ENCODE data around the gene LMF2.
"Not testable (repeated sequence)": the region's sequence is repeated elsewhere in the genome, so short reads cannot be mapped to it uniquely, and the experiment has no call there.

LMF2 gene

GRCh38 chr22:50521710-50522109 is 14.2 kb upstream of the LMF2 start:
- no peak for TF ChIP-seq CTCF (IDR thresholded peaks at IDR 0.05; ENCODE audit: low read length, missing control alignments)
- H3K4me3 ChIP-seq (replicated peaks; ENCODE audit: low read depth, low read length), result no peak overlapping the region
- no peak for DNase-seq (ENCODE audit: low read depth)

DNA sequence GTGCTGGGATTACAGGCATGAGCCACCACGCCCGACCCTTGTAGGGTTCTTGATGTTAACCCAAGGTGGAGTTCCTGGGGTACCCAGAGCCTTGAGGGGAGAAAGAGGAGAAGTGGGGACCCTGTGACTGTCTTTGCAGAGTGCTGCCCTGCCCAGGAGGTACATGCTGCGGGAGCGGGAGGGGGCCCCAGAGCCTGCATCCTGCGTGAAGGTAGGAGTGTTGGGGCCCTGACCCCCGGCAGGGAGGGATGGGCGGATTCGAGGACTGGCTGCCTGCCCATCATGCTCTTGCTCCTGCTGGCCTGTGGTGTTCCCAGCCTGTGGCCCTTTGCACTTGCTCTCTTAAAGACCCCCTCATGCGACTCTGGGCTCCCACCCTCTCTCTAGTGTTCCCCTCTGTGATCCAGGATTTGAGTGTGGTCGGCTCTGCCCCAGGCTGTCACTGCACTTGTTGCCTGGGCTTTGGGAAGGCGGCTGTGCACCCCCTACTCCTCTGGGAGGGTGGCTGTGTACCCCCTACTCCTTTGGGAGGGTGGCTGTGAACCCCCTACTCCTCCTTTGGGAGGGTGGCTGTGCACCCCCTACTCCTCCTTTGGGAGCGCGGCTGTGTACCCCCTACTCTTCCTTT is 13.4 kb upstream of the LMF2 start:
- no peak for TF ChIP-seq CTCF (IDR thresholded peaks at IDR 0.05; ENCODE audit: low read length, missing control alignments)
- DNase-seq (ENCODE audit: low read depth), result no peak

DNA sequence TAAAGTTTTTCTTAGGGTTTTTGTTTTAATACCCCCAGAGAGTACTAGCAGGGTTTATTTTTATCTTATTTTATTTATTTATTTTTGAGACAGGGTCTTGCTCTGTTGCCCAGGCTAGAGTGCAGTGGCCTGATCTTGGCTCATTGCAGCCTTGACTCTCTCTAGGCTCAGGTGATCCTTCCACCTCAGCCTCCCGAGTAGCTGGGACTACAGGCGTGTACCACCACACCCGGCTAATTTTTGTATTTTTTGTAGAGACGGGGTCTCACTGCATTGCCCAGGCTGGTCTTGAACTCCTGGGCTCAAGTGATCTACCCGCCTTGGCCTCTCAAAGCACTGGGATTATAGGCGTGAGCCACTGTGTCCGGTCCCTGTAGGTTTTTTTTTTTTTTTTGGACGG is 12.7 kb upstream of the LMF2 start:
- not testable (repeated sequence) for DNase-seq (ENCODE audit: low read depth); H3K4me3 ChIP-seq (replicated peaks; ENCODE audit: low read depth, low read length)

More for the DNA sequence above, 13.4 kb upstream of the LMF2 start:
- no peak overlapping the region for H3K4me3 ChIP-seq (replicated peaks; ENCODE audit: low read depth, low read length)

- no peak for DNase-seq (ENCODE audit: low read depth)
- TF ChIP-seq CTCF (IDR thresholded peaks at IDR 0.05; ENCODE audit: low read length, missing control alignments), result no peak
- no peak overlapping the region for H3K4me3 ChIP-seq (replicated peaks; ENCODE audit: low read depth, low read length)
Observed at GRCh38 chr22:50519151-50519550, 11.6 kb upstream of the LMF2 start.

DNA sequence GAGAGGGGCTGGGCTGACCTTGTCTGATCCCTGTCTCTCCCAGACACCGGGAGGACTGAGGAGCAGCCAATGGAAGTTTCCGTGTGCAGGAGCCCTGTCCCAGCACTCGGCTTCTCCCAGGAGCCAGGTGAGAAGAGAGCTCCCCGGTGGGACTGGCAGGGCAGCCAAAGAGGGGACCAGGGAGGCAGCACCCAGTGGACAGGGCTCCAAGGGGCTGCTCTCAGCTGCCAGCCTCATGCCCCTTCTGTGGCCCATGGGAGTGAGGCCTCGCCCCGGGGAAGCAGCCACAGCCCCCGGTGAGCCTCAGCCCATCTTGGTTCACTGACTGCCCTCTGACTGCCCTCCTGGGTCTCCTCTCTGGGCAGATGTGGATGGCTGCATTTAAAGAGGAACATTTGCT is 11.1 kb upstream of the LMF2 start:
- H3K4me3 ChIP-seq (replicated peaks; ENCODE audit: low read depth, low read length), result no peak overlapping the region
- TF ChIP-seq CTCF (IDR thresholded peaks at IDR 0.05; ENCODE audit: low read length, missing control alignments), result no peak
- no peak for DNase-seq (ENCODE audit: low read depth)

GRCh38 chr22:50517495-50518260 is 10.2 kb upstream of the LMF2 start:
- DNase-seq (ENCODE audit: low read depth), result no peak
- TF ChIP-seq CTCF (IDR thresholded peaks at IDR 0.05; ENCODE audit: low read length, missing control alignments), result no peak
- H3K4me3 ChIP-seq (replicated peaks; ENCODE audit: low read depth, low read length), result no peak overlapping the region

DNA sequence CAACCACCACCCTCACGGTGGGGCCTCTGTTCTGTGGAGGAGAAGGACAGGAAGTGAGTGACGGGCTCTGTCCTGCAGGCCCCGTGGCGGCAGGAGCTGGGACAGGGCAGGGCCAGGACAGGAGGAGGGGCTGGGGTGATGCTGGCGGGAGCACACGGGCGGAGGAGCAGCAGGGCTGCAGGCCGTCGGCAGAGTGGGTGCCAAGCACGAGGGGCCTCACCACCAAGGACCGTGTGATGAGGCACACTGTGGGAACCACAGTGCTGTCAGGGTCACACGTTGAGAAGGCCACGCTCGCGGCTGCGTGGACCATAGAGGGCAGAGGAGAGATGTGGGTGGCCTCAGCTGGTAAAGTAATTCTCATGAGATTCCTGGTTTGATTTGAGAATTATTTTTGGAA is 9.4 kb upstream of the LMF2 start:
- DNase-seq (ENCODE audit: low read depth), result no peak
- no peak for TF ChIP-seq CTCF (IDR thresholded peaks at IDR 0.05; ENCODE audit: low read length, missing control alignments)
- H3K4me3 ChIP-seq (replicated peaks; ENCODE audit: low read depth, low read length), result no peak overlapping the region
